ENCODE measurements around the gene RASSF8.

DNA sequence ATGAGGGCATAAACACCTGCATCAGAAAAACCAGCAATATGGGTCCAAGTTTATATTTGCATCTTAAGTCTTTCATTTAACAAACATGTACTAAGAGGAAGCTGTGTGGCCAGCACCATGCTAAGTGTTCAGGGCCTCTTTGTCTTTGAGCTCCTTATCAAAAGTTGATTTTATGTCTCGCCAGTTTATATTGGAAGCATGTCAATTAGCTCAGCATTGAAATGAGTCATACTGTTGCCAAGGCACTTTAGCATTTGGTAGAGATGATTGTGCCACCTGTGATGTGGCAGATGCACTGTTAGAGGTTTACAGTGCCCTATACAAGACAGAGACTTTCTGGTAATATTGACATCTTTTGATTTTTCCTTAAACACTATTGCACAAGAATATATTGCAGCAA is 97.9 kb downstream of the RASSF8 start:
- TF ChIP-seq, protein P1, sequence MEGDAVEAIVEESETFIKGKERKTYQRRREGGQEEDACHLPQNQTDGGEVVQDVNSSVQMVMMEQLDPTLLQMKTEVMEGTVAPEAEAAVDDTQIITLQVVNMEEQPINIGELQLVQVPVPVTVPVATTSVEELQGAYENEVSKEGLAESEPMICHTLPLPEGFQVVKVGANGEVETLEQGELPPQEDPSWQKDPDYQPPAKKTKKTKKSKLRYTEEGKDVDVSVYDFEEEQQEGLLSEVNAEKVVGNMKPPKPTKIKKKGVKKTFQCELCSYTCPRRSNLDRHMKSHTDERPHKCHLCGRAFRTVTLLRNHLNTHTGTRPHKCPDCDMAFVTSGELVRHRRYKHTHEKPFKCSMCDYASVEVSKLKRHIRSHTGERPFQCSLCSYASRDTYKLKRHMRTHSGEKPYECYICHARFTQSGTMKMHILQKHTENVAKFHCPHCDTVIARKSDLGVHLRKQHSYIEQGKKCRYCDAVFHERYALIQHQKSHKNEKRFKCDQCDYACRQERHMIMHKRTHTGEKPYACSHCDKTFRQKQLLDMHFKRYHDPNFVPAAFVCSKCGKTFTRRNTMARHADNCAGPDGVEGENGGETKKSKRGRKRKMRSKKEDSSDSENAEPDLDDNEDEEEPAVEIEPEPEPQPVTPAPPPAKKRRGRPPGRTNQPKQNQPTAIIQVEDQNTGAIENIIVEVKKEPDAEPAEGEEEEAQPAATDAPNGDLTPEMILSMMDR (IDR thresholded peaks at IDR 0.05), result no peak
- TF ChIP-seq POLR2A (IDR thresholded peaks at IDR 0.05), result no peak

Data from heart left ventricle (tissue), 13 donors.